Activated CD8-positive, alpha-beta T cell treated with anti-CD3 and anti-CD28 coated beads for 36 hours (primary cell): ENCODE measurements around the gene TRERF1. TPM values are rescaled to one million over a fixed set of nuclear protein-coding genes. Genes with fewer than 3 reads are reported as not detected.

Source experiments
- ATAC-seq: fragments of 200-7000 bp; cut with Tn5 transposase; one replicate; pipeline ENCODE4 v1.10.0; 2021; ENCODE audit warnings: mild to moderate bottlenecking, moderate library complexity
- CTCF ChIA-PET: fragments of 350-600 bp; sonication (Branson Sonifier 250); formaldehyde crosslinking; loops from one replicate; lab custom pipeline; 2021; ENCODE audit warnings: antibody characterized with exemption; lab: Charles Lee
- POLR2A ChIA-PET: fragments of 350-600 bp; sonication (Branson Sonifier 250); formaldehyde crosslinking; loops from one replicate; lab custom pipeline; 2021; ENCODE audit warnings: antibody characterized with exemption; lab: Charles Lee
- DNase-seq: peaks from one replicate; pipeline ENCODE4 v3.0.0-alpha.2; 2020
- H3K27ac Mint-ChIP-seq: one replicate; pipeline ENCODE4 v1.8.0; 2021; ENCODE audit warnings: mild to moderate bottlenecking, mixed read lengths
- H3K27me3 Mint-ChIP-seq: one replicate; pipeline ENCODE4 v1.8.0; 2021; ENCODE audit warnings: mixed read lengths
- H3K36me3 Mint-ChIP-seq: one replicate; pipeline ENCODE4 v1.8.0; 2021; ENCODE audit warnings: low read depth, mixed read lengths
- H3K4me1 Mint-ChIP-seq: one replicate; pipeline ENCODE4 v1.8.0; 2021; ENCODE audit warnings: low read depth, mixed read lengths
- H3K4me3 Mint-ChIP-seq: one replicate; pipeline ENCODE4 v1.8.0; 2021; ENCODE audit warnings: mild to moderate bottlenecking, moderate library complexity, mixed read lengths
- H3K9me3 Mint-ChIP-seq: one replicate; pipeline ENCODE4 v1.8.0; 2021; ENCODE audit warnings: mixed read lengths
- CTCF ChIP-seq: fragments of 200-600 bp; IDR thresholded peaks from one replicate; pipeline ENCODE4 v1.8.0; 2022; ENCODE audit warnings: antibody characterized with exemption, mild to moderate bottlenecking
- intact Hi-C: fragments of 100-400 bp; cut with micrococcal nuclease; formaldehyde crosslinking; loops from one replicate; pipeline ENCODE4 v1.10.0; 2022
- total RNA-seq, 2 experiments: library from RNA; stranded (reverse); gene quantifications; one replicate each; pipeline ENCODE4 v1.2.3, GENCODE V29; 2021

Gene TRERF1
- total RNA-seq, 2 experiments from 2014 or later = 6.5 to 6.9 TPM

GRCh38 chr6:42428326-42429041, 23.2 kb downstream of the TRERF1 start:
- POLR2A ChIA-PET = interaction anchor here (0.6 to 1.5 kb wide), 11 partner anchors 8 to 88 kb away, joined by 3 to 5 read pairs (median 3); no protein-coding TSS in a partner anchor
- no peak for TF ChIP-seq CTCF
- ATAC-seq (peak; percentile 79), DNase-seq (peak; percentile 77)
- Mint-ChIP-seq H3K36me3 (peaks cover 21% of the 10 kb centered on the region), H3K9me3 (peaks cover 6% of the 10 kb centered on the region), H3K27ac (peak overlapping the region; percentile 26), H3K4me1 (peaks cover 65% of the 10 kb centered on the region), H3K27me3 (no peaks in the 10 kb centered on the region), H3K4me3 (no peak overlapping the region)
- CTCF ChIA-PET = interaction anchor here (0.8 to 3.2 kb wide), 9 partner anchors 12 to 168 kb away, joined by 3 to 12 read pairs (median 4); no protein-coding TSS in a partner anchor
- intact Hi-C loops = no loop called here

- peaks cover 66% of the 10 kb centered on the region for H3K4me1 Mint-ChIP-seq
- POLR2A ChIA-PET = interaction anchor here (0.6 to 1.5 kb wide), 10 partner anchors 8 to 88 kb away, joined by 3 to 5 read pairs (median 3); no protein-coding TSS in a partner anchor
- intact Hi-C loops = no loop called here
- DNase-seq (no peak), ATAC-seq (peak; percentile 7)
- peak overlapping the region; percentile 26 for H3K27ac Mint-ChIP-seq
- no peak overlapping the region for H3K4me3 Mint-ChIP-seq
- no peaks in the 10 kb centered on the region for H3K9me3 Mint-ChIP-seq
- H3K27me3 Mint-ChIP-seq = no peaks in the 10 kb centered on the region
- H3K36me3 Mint-ChIP-seq = peaks cover 15% of the 10 kb centered on the region
- CTCF ChIA-PET = interaction anchor here (0.8 to 3.2 kb wide), 10 partner anchors 11 to 167 kb away, joined by 3 to 12 read pairs (median 4); no protein-coding TSS in a partner anchor
- no peak for TF ChIP-seq CTCF
These were observed 23.9 kb downstream of the TRERF1 start for GRCh38 chr6:42427871-42428270.

GRCh38 chr6:42426191-42426590, 25.5 kb downstream of the TRERF1 start:
- no peak for TF ChIP-seq CTCF

GRCh38 chr6:42424906-42425474, 26.7 kb downstream of the TRERF1 start:
- CTCF ChIA-PET = interaction anchor here (0.8 to 1.9 kb wide), 8 partner anchors 9 to 122 kb away, joined by 3 to 11 read pairs (median 4); no protein-coding TSS in a partner anchor
- ATAC-seq = no peak

More at GRCh38 chr6:42426191-42426590, 25.5 kb downstream of the TRERF1 start:
- CTCF ChIA-PET = interaction anchor here (2.4 to 3.2 kb wide), 2 partner anchors 36 to 121 kb away, joined by 5 to 12 read pairs; no protein-coding TSS in a partner anchor
- ATAC-seq (no peak), DNase-seq (no peak)
- POLR2A ChIA-PET = interaction anchor here (0.6 kb wide), 1 partner anchor 1341 kb away, joined by 3 read pairs; no protein-coding TSS in a partner anchor
- Mint-ChIP-seq H3K9me3 (no peaks in the 10 kb centered on the region), H3K27me3 (no peaks in the 10 kb centered on the region), H3K4me3 (no peak overlapping the region), H3K27ac (no peak overlapping the region), H3K4me1 (peaks cover 64% of the 10 kb centered on the region), H3K36me3 (peaks cover 5% of the 10 kb centered on the region)
- intact Hi-C loops = no loop called here

More at GRCh38 chr6:42424906-42425474, 26.7 kb downstream of the TRERF1 start:
- no peak for DNase-seq
- peaks cover 4% of the 10 kb centered on the region for H3K36me3 Mint-ChIP-seq
- POLR2A ChIA-PET = interaction anchor here (0.7 to 1.6 kb wide), 6 partner anchors 13 to 35 kb away, joined by 3 to 7 read pairs (median 4); partner anchors contain the start of gene TRERF1
- no peaks in the 10 kb centered on the region for H3K9me3 Mint-ChIP-seq
- intact Hi-C loops = no loop called here
- no peak overlapping the region for H3K4me3 Mint-ChIP-seq
- peaks cover 65% of the 10 kb centered on the region for H3K4me1 Mint-ChIP-seq
- H3K27ac Mint-ChIP-seq = no peak overlapping the region
- no peaks in the 10 kb centered on the region for H3K27me3 Mint-ChIP-seq
- TF ChIP-seq CTCF = no peak
